Liver (tissue), 9 donors: ENCODE measurements around the gene CDC42. TPM values are rescaled to one million over a fixed set of nuclear protein-coding genes. Genes with fewer than 3 reads are reported as not detected.
"Not testable (repeated sequence)": the region's sequence is repeated elsewhere in the genome, so short reads cannot be mapped to it uniquely, and the experiment has no call there.

Experiments used
- DNase-seq: peaks from one replicate; pipeline ENCODE4 v3.0.0-alpha.2; 2017; ENCODE audit warnings: low spot score
- H3K27ac ChIP-seq, 2 donors: one replicate each; pipeline ENCODE4 v1.7.0; 2013; ENCODE audit warnings: inconsistent platforms in 2 of 2, low read length in 2 of 2, control low read depth in 1 of 2, low read depth in 1 of 2, mild to moderate bottlenecking in 1 of 2
- H3K27me3 ChIP-seq, 4 donors: one replicate each; pipeline versions ENCODE4 v1.6.1 to v1.7.0; 2013; ENCODE audit warnings: low read length in 3 of 4, inconsistent platforms in 1 of 4, mild to moderate bottlenecking in 1 of 4, moderate library complexity in 1 of 4; ENCODE audit not compliant: control insufficient read depth in 4 of 4, insufficient read depth in 4 of 4
- H3K36me3 ChIP-seq, 4 donors: one replicate each; pipeline versions ENCODE4 v1.6.1 to v1.7.0; 2013; ENCODE audit warnings: low read length in 3 of 4, mild to moderate bottlenecking in 3 of 4, low read depth in 1 of 4, moderate library complexity in 1 of 4; ENCODE audit not compliant: control insufficient read depth in 4 of 4, insufficient read depth in 3 of 4
- H3K4me1 ChIP-seq, 4 donors: one replicate each; pipeline versions ENCODE4 v1.6.1 to v1.7.0; 2013; ENCODE audit warnings: low read length in 3 of 4, mild to moderate bottlenecking in 3 of 4, moderate library complexity in 1 of 4; ENCODE audit not compliant: control insufficient read depth in 4 of 4, insufficient read depth in 4 of 4
- H3K4me3 ChIP-seq, 3 donors: one replicate each; pipeline versions ENCODE4 v1.6.1 to v1.7.0; 2013; ENCODE audit warnings: low read length in 3 of 3, control low read depth in 1 of 3, low read depth in 1 of 3, mild to moderate bottlenecking in 1 of 3
- H3K9ac ChIP-seq, 2 donors: one replicate each; pipeline ENCODE4 v1.7.0; 2013; ENCODE audit warnings: low read length in 2 of 2, mild to moderate bottlenecking in 2 of 2, moderate library complexity in 2 of 2, control low read depth in 1 of 2, low read depth in 1 of 2
- H3K9me3 ChIP-seq, 4 donors: one replicate each; pipeline versions ENCODE4 v1.6.1 to v1.7.0; 2013; ENCODE audit warnings: low read length in 3 of 4; ENCODE audit not compliant: control insufficient read depth in 4 of 4
- EGR1 ChIP-seq, 2 donors: IDR thresholded peaks; 2 replicates each; pipeline ENCODE4 v1.6.1; 2016 to 2018; ENCODE audit warnings: antibody characterized with exemption in 2 of 2, low read depth in 2 of 2
- FOXA1 ChIP-seq: IDR thresholded peaks from 2 replicates; pipeline ENCODE4 v1.6.1; 2016; ENCODE audit warnings: antibody characterized with exemption
- FOXA2 ChIP-seq: IDR thresholded peaks from 2 replicates; pipeline ENCODE4 v1.6.1; 2016; ENCODE audit warnings: antibody characterized with exemption
- GABPA ChIP-seq, 2 donors: IDR thresholded peaks in 1 of 2; conservative IDR thresholded peaks in 1 of 2; 2 replicates each; pipeline ENCODE4 v1.6.1; 2016; ENCODE audit warnings: antibody characterized with exemption in 2 of 2, mild to moderate bottlenecking in 1 of 2, moderate library complexity in 1 of 2
- HNF4A ChIP-seq, 2 donors: conservative IDR thresholded peaks; 2 replicates each; pipeline ENCODE4 v1.6.1; 2016; ENCODE audit warnings: antibody characterized with exemption in 2 of 2, mild to moderate bottlenecking in 2 of 2
- HNF4G ChIP-seq: IDR thresholded peaks from 2 replicates; pipeline ENCODE4 v1.6.1; 2016; ENCODE audit warnings: antibody characterized with exemption
- JUND ChIP-seq, 2 donors: IDR thresholded peaks; 2 replicates each; pipeline ENCODE4 v1.6.1; 2016; ENCODE audit warnings: antibody characterized with exemption in 2 of 2
- NR2F2 ChIP-seq: IDR thresholded peaks from 2 replicates; pipeline ENCODE4 v1.6.1; 2016; ENCODE audit warnings: antibody characterized with exemption
- TAF1 ChIP-seq: conservative IDR thresholded peaks from 2 replicates; pipeline ENCODE4 v1.6.1; 2016; ENCODE audit warnings: antibody characterized with exemption, mild to moderate bottlenecking
- YY1 ChIP-seq: IDR thresholded peaks from 2 replicates; pipeline ENCODE4 v1.6.1; 2016; ENCODE audit warnings: antibody characterized with exemption, mild to moderate bottlenecking
- WGBS: extraction: QIAGEN DNeasy Blood & Tissue Kit; methylation state at CpG from one replicate; pipeline ENCODE4 v1.1.7; 2013; 5-methylcytosine and 5-hydroxymethylcytosine counted together
- polyA plus RNA-seq, 2 donors: library from polyadenylated mRNA; stranded (reverse) in 1 of 2; unstranded in 1 of 2; fragments of 200-250 nt in 1 of 2; fragments of >200 nt in 1 of 2; fragmentation: Nextera tagmentation in 1 of 2; extraction: Ambion mirVana in 1 of 2; gene quantifications; one replicate each; pipeline versions ENCODE4 v1.2.1 to v1.2.3, GENCODE V29; 2013 to 2015
- total RNA-seq, 2 donors: library from RNA; depleted of rRNA; stranded (reverse); fragments of >200 nt; gene quantifications; one replicate each; pipeline ENCODE4 v1.2.3, GENCODE V29; 2014
- TF ChIP-seq, protein P1 (sequence below): IDR thresholded peaks from 2 replicates; pipeline ENCODE4 v1.6.1; 2016; ENCODE audit warnings: antibody characterized with exemption, mild to moderate bottlenecking
- TF ChIP-seq, protein P2 (sequence below): IDR thresholded peaks from 2 replicates; pipeline ENCODE4 v1.6.1; 2016; ENCODE audit warnings: antibody characterized with exemption
- TF ChIP-seq, protein P3 (sequence below): fragments of 150-350 bp; IDR thresholded peaks from 2 replicates; pipeline ENCODE4 v1.5.1; 2017; ENCODE audit warnings: improper control_type of control experiment, low read depth, low read length; ENCODE audit not compliant: missing input control
- TF ChIP-seq, protein P4 (sequence below): IDR thresholded peaks from 2 replicates; pipeline ENCODE4 v1.6.1; 2016; ENCODE audit warnings: antibody characterized with exemption
- donor health status: healthy.
- donor health status: healthy.
- donor health status: healthy.
- donor health status: healthy.
- donor health status: healthy.

Gene CDC42
- total and polyA plus RNA-seq, 4 donors: 40.3 to 140 (median 69.0) TPM

DNA sequence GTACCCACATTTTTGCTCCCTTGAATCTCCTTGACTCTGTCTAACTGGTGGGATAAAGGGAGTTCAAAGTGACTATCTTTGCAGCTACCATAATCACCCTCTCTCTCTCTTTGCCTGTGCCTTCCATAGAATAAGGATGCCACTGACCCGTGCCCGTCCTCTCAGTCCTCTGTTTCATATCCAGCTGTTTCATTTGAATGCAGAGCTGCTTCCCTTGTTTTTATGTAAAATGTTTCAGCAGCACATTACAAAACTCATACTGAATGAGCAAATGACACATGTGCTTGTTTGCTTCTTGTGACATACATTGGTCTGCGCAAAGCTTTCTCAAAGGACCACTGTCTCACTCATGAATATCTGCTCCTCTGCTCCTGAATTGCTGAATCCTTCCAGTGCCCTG, 38.4 kb downstream of the CDC42 start:
- Histone ChIP-seq H3K4me1 (peaks cover 0 to 4% (median 1%) of the 10 kb centered on the region in 4 donors), H3K9ac (no peak overlapping the region), H3K9me3 (no peaks in the 10 kb centered on the region), H3K27ac (no peak overlapping the region), H3K36me3 (peaks cover 9 to 25% (median 23%) of the 10 kb centered on the region in 4 donors), H3K27me3 (no peaks in the 10 kb centered on the region), H3K4me3 (no peak overlapping the region)
- TF ChIP-seq, protein P1, sequence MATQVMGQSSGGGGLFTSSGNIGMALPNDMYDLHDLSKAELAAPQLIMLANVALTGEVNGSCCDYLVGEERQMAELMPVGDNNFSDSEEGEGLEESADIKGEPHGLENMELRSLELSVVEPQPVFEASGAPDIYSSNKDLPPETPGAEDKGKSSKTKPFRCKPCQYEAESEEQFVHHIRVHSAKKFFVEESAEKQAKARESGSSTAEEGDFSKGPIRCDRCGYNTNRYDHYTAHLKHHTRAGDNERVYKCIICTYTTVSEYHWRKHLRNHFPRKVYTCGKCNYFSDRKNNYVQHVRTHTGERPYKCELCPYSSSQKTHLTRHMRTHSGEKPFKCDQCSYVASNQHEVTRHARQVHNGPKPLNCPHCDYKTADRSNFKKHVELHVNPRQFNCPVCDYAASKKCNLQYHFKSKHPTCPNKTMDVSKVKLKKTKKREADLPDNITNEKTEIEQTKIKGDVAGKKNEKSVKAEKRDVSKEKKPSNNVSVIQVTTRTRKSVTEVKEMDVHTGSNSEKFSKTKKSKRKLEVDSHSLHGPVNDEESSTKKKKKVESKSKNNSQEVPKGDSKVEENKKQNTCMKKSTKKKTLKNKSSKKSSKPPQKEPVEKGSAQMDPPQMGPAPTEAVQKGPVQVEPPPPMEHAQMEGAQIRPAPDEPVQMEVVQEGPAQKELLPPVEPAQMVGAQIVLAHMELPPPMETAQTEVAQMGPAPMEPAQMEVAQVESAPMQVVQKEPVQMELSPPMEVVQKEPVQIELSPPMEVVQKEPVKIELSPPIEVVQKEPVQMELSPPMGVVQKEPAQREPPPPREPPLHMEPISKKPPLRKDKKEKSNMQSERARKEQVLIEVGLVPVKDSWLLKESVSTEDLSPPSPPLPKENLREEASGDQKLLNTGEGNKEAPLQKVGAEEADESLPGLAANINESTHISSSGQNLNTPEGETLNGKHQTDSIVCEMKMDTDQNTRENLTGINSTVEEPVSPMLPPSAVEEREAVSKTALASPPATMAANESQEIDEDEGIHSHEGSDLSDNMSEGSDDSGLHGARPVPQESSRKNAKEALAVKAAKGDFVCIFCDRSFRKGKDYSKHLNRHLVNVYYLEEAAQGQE: no peak
- TF ChIP-seq HNF4G (no peak), YY1 (no peak), JUND (IDR thresholded peaks at IDR 0.05) (no peak), EGR1 (IDR thresholded peaks at IDR 0.05; ENCODE audit: low read depth in 2 of 2) (no peak), HNF4A (conservative IDR thresholded peaks at IDR 0.05) (no peak), FOXA1 (no peak), FOXA2 (no peak), TAF1 (no peak)
- TF ChIP-seq, protein P2, sequence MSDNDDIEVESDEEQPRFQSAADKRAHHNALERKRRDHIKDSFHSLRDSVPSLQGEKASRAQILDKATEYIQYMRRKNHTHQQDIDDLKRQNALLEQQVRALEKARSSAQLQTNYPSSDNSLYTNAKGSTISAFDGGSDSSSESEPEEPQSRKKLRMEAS: no peak
- TF ChIP-seq, protein P3, sequence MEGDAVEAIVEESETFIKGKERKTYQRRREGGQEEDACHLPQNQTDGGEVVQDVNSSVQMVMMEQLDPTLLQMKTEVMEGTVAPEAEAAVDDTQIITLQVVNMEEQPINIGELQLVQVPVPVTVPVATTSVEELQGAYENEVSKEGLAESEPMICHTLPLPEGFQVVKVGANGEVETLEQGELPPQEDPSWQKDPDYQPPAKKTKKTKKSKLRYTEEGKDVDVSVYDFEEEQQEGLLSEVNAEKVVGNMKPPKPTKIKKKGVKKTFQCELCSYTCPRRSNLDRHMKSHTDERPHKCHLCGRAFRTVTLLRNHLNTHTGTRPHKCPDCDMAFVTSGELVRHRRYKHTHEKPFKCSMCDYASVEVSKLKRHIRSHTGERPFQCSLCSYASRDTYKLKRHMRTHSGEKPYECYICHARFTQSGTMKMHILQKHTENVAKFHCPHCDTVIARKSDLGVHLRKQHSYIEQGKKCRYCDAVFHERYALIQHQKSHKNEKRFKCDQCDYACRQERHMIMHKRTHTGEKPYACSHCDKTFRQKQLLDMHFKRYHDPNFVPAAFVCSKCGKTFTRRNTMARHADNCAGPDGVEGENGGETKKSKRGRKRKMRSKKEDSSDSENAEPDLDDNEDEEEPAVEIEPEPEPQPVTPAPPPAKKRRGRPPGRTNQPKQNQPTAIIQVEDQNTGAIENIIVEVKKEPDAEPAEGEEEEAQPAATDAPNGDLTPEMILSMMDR: no peak
- TF ChIP-seq, protein P4, sequence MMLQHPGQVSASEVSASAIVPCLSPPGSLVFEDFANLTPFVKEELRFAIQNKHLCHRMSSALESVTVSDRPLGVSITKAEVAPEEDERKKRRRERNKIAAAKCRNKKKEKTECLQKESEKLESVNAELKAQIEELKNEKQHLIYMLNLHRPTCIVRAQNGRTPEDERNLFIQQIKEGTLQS: no peak
- 91% methylated on average over 3 of the region's 3 CpGs for WGBS
- no peak for DNase-seq

DNA sequence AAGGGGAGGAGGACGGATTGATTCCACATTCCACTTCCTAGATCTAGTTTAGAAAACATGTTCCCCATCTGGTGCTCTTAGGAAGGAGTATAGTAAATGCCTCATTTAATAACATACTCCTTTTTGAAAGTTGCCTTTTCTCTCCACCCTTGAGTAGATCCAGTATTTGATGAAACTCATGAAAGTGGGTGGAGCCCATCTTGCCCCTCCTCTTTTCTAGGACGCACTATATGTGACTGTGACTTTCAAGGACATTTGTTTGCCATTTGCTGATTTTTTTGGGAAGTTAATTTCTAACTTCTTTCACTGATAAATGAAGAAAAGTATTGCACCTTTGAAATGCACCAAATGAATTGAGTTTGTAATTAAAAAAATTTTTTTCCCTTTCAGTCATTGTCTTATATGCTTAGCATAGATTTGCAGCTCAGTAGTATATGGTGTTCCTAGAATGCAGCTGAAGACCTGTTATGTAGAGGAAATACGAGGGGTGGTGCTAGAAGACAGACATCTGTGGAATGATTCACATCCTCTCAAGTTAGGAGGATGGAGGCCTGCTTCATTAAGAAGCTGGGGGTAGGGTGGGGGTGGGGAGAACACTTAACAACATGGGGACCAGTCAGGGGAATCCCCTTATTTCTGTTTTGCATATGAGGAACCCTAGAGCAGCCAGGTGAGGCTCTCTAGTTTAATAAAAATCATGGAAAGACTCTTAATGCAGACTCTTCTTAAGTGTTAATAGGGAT, 39.7 kb downstream of the CDC42 start:
- peaks cover 10 to 26% (median 22%) of the 10 kb centered on the region in 4 donors for H3K36me3 ChIP-seq
- not testable (repeated sequence) for DNase-seq, H3K9me3 ChIP-seq, H3K4me1 ChIP-seq, H3K4me3 ChIP-seq, H3K27me3 ChIP-seq, H3K27ac ChIP-seq, H3K9ac ChIP-seq
- 79% methylated on average over 3 of the region's 3 CpGs for WGBS

DNA sequence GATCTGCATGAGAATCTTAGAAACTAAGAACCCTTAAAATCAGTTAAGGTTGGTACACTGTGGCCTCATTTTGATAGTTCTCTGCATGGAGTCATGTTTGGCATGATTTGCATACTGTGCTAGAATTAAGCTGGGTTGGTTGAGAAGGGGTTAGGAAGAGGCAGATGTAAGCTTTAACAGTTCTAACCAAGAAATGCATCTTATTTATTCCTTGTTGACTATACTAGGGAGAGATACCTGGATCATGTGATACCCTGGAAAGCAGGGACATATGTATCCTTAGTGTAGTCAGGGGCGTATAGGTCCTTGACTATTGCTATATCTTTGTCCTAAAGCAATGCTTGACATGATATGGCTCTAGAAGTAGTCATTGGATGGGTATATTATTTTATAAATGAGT, 41.0 kb downstream of the CDC42 start:
- H3K4me1 ChIP-seq: peaks cover 0 to 4% (median 1%) of the 10 kb centered on the region in 4 donors
- no peaks in the 10 kb centered on the region for H3K9me3 ChIP-seq
- no peak overlapping the region for H3K27ac ChIP-seq
- no peaks in the 10 kb centered on the region for H3K27me3 ChIP-seq
- no peak for DNase-seq
- H3K36me3 ChIP-seq: peaks cover 10 to 27% (median 21%) of the 10 kb centered on the region in 4 donors
- no peak overlapping the region for H3K4me3 ChIP-seq
- H3K9ac ChIP-seq: no peak overlapping the region
- WGBS: 90% methylated on average over 1 of the region's 1 CpG
- TF ChIP-seq HNF4A (conservative IDR thresholded peaks at IDR 0.05) (no peak), NR2F2 (no peak), JUND (IDR thresholded peaks at IDR 0.05) (no peak), TAF1 (no peak), GABPA (IDR thresholded peaks at IDR 0.05 in 1 of 2, conservative IDR thresholded peaks at IDR 0.05 in 1 of 2) (no peak), FOXA1 (no peak)
- TF ChIP-seq, protein P4: no peak
- TF ChIP-seq, protein P1: no peak
- TF ChIP-seq, protein P2: no peak
